Measurements from ENCODE around the gene FAM20C.

The FAM20C gene

GRCh38 chr7:159370-160270, 32.8 kb upstream of the FAM20C start:
- DNase-seq: no peak

- DNase-seq: no peak
These were observed 31.2 kb upstream of the FAM20C start for GRCh38 chr7:160958-161725.

GRCh38 chr7:162632-163297, 29.6 kb upstream of the FAM20C start:
- no peak for DNase-seq

- no peak for DNase-seq
These were observed 29.1 kb upstream of the FAM20C start for GRCh38 chr7:163298-163695.

GRCh38 chr7:163971-164881, 28.1 kb upstream of the FAM20C start:
- DNase-seq: no peak

GRCh38 chr7:164882-165660, 27.3 kb upstream of the FAM20C start:
- no peak for DNase-seq

- DNase-seq: no peak
These were observed 26.6 kb upstream of the FAM20C start for GRCh38 chr7:165661-166337.

- DNase-seq: no peak
These were observed 25.9 kb upstream of the FAM20C start for GRCh38 chr7:166338-167060.

- no peak for DNase-seq
These were observed 25.1 kb upstream of the FAM20C start for GRCh38 chr7:167090-167855.

- DNase-seq: no peak
These were observed 24.2 kb upstream of the FAM20C start for GRCh38 chr7:167976-168791.

- DNase-seq: no peak
These were observed 22.8 kb upstream of the FAM20C start for GRCh38 chr7:169276-170172.

- no peak for DNase-seq
These were observed 21.6 kb upstream of the FAM20C start for GRCh38 chr7:170551-171363.

- DNase-seq: no peak
These were observed 20.9 kb upstream of the FAM20C start for GRCh38 chr7:171364-171904.

- no peak for DNase-seq
These were observed 20.4 kb upstream of the FAM20C start for GRCh38 chr7:171912-172515.

GRCh38 chr7:173209-173918, 19.0 kb upstream of the FAM20C start:
- DNase-seq: no peak
